DOHH2 (cell line): ENCODE measurements around the gene ARID1B.

Source experiments
- H3F3A ChIP-seq: fragments of 200-600 bp; sonication (generic), shearing (Covaris generic); 2 replicates; pipeline ENCODE4 v1.6.0; 2016; ENCODE audit warnings: antibody characterized with exemption, mild to moderate bottlenecking; ENCODE audit not compliant: control insufficient read depth, insufficient read depth
- H3K27ac ChIP-seq: fragments of 200-600 bp; sonication (generic); 2 replicates; pipeline ENCODE4 v1.5.1; 2014; ENCODE audit warnings: low read depth, mild to moderate bottlenecking, low read length, moderate library complexity
- H3K27me3 ChIP-seq: fragments of 200-600 bp; sonication (generic); 2 replicates; pipeline ENCODE4 v1.6.1; 2014; ENCODE audit warnings: mild to moderate bottlenecking, low read length, mixed read lengths; ENCODE audit not compliant: control insufficient read depth
- H3K36me3 ChIP-seq: fragments of 200-600 bp; sonication (generic); 2 replicates; pipeline ENCODE4 v1.6.1; 2014; ENCODE audit warnings: mild to moderate bottlenecking, low read length, moderate library complexity, mixed read lengths; ENCODE audit not compliant: control insufficient read depth
- H3K4me1 ChIP-seq: fragments of 200-600 bp; sonication (generic); 2 replicates; pipeline ENCODE4 v1.6.1; 2014; ENCODE audit warnings: mild to moderate bottlenecking, low read length, mixed read lengths; ENCODE audit not compliant: control insufficient read depth
- H3K4me2 ChIP-seq: fragments of 200-600 bp; sonication (generic); 2 replicates; pipeline ENCODE4 v1.6.0; 2014; ENCODE audit warnings: mild to moderate bottlenecking, low read length, moderate library complexity
- H3K4me3 ChIP-seq: fragments of 200-600 bp; sonication (generic); 2 replicates; pipeline ENCODE4 v1.5.1; 2014; ENCODE audit warnings: mild to moderate bottlenecking, low read length, mixed read lengths
- H3K79me2 ChIP-seq: fragments of 200-600 bp; sonication (generic); 2 replicates; pipeline ENCODE4 v1.6.1; 2014; ENCODE audit warnings: mild to moderate bottlenecking, low read length, mixed read lengths; ENCODE audit not compliant: control insufficient read depth
- H3K9me2 ChIP-seq: fragments of 200-600 bp; sonication (generic); replicated peaks from 2 replicates; pipeline ENCODE4 v1.6.1; 2014; ENCODE audit warnings: mild to moderate bottlenecking, low read length, mixed read lengths; ENCODE audit not compliant: control insufficient read depth
- H3K9me3 ChIP-seq: fragments of 200-600 bp; sonication (generic); 2 replicates; pipeline ENCODE4 v1.6.1; 2014; ENCODE audit warnings: antibody characterized with exemption, low read length, mixed read lengths; ENCODE audit not compliant: control insufficient read depth, insufficient read depth
- H4K20me1 ChIP-seq: fragments of 200-600 bp; sonication (generic); 2 replicates; pipeline ENCODE4 v1.6.0; 2014; ENCODE audit warnings: low read depth, mild to moderate bottlenecking, antibody characterized with exemption, low read length, moderate library complexity; ENCODE audit not compliant: control insufficient read depth, insufficient read depth
- CTCF ChIP-seq: fragments of 200-600 bp; sonication (generic); IDR thresholded peaks from one replicate; pipeline ENCODE4 v1.5.1; 2014; ENCODE audit warnings: antibody characterized with exemption, mild to moderate bottlenecking, low read depth, low read length; ENCODE audit not compliant: poor library complexity, severe bottlenecking
- EZH2phosphoT487 ChIP-seq: fragments of 200-600 bp; sonication (generic); IDR thresholded peaks from 2 replicates; pipeline ENCODE4 v1.6.1; 2017; ENCODE audit warnings: borderline replicate concordance, mild to moderate bottlenecking, antibody characterized with exemption, low read length, moderate library complexity, mixed read lengths

ARID1B gene

DNA sequence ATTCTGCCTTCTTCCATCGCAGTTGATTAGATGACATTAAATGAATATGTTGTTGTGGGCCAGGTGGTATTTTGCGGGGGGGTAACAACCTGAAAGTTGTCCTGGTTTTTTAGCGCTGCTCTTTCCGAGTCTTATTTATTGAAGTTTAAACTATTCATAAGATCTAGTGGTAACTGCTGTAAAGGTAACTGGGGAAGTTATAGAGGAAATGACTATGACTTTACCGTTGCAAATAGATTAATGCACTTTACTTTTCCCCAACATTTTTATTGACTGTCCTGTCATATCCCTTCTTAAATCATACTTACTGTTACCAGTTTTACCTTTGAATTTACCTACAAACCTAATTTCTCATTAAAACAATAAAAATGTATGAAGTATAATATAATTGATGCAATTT is 173.4 kb downstream of the ARID1B start:
- no peak overlapping the region for H3K27ac ChIP-seq
- H3K79me2 ChIP-seq, result peaks cover 95% of the 10 kb centered on the region
- peaks cover 12% of the 10 kb centered on the region; the same call in 1 of the 2 replicates for H3K4me1 ChIP-seq
- no peaks in the 10 kb centered on the region for H3K9me3 ChIP-seq
- no peak overlapping the region for H3K4me2 ChIP-seq
- H3F3A ChIP-seq, result peaks cover 4% of the 10 kb centered on the region; the same call in 1 of the 2 replicates
- no peak for TF ChIP-seq EZH2phosphoT487
- TF ChIP-seq CTCF, result no peak
- H3K4me3 ChIP-seq, result no peak overlapping the region
- peaks cover 9% of the 10 kb centered on the region for H3K36me3 ChIP-seq
- no peaks in the 10 kb centered on the region for H3K27me3 ChIP-seq
- no peaks in the 10 kb centered on the region for H3K9me2 ChIP-seq
- peaks cover 17% of the 10 kb centered on the region for H4K20me1 ChIP-seq

DNA sequence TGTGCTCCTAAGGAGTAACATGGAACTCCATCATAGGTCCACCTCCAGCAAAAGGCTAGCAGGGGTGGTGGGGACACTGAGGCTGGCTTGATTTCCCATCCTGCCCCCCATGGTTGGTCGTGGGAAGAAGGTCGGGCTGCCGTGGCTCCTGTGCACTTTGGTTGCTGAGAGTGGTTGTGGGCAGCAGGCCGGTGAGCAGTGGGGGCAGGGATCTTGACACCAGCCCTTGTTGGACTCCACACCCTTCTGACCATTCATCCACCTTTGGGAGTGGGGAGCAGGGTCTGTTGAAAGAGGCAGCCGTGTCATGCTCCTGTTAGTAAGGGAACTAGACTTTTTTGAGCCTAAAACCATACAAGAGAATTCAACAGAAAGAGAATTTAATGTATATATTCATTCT is 175.2 kb downstream of the ARID1B start:
- H3K27me3 ChIP-seq, result no peaks in the 10 kb centered on the region
- H3K9me2 ChIP-seq, result no peaks in the 10 kb centered on the region
- H3K27ac ChIP-seq, result no peak overlapping the region
- no peaks in the 10 kb centered on the region for H3K9me3 ChIP-seq
- H3K4me2 ChIP-seq, result no peak overlapping the region
- 0 out of 2 replicates have a peak, but pooled peaks cover 4% of the 10 kb centered on the region for H3F3A ChIP-seq
- peaks cover 7% of the 10 kb centered on the region; the same call in 1 of the 2 replicates for H3K4me1 ChIP-seq
- peaks cover 97% of the 10 kb centered on the region for H3K79me2 ChIP-seq
- no peak overlapping the region for H3K4me3 ChIP-seq
- TF ChIP-seq EZH2phosphoT487 (no peak), CTCF (no peak)
- H4K20me1 ChIP-seq, result peaks cover 17% of the 10 kb centered on the region
- peaks cover 13% of the 10 kb centered on the region for H3K36me3 ChIP-seq

GRCh38 chr6:156953127-156953478 is 175.9 kb downstream of the ARID1B start:
- 0 out of 2 replicates have a peak, but pooled peaks cover 4% of the 10 kb centered on the region for H3F3A ChIP-seq
- peaks cover 13% of the 10 kb centered on the region for H3K36me3 ChIP-seq
- no peak for TF ChIP-seq CTCF
- no peak for TF ChIP-seq EZH2phosphoT487
- no peak overlapping the region for H3K27ac ChIP-seq
- no peaks in the 10 kb centered on the region for H3K27me3 ChIP-seq
- peaks cover 7% of the 10 kb centered on the region; the same call in 1 of the 2 replicates for H3K4me1 ChIP-seq
- no peaks in the 10 kb centered on the region for H3K9me3 ChIP-seq
- no peaks in the 10 kb centered on the region for H3K9me2 ChIP-seq
- H3K4me2 ChIP-seq, result no peak overlapping the region
- H3K79me2 ChIP-seq, result peaks cover 97% of the 10 kb centered on the region
- H3K4me3 ChIP-seq, result no peak overlapping the region
- peaks cover 17% of the 10 kb centered on the region for H4K20me1 ChIP-seq
